PC-9 (cell line): Measurements from ENCODE around the gene DOK5. TPM values are rescaled to one million over a fixed set of nuclear protein-coding genes. Genes with fewer than 3 reads are reported as not detected.

Experiments
- BruUV-seq: library from RNA; stranded (reverse); fragments of 400-500 nt; replicated peaks from 2 replicates; lab custom pipeline; 2021; lab: Mats Ljungman, UMichigan
- CTCF ChIA-PET: fragments of 300-600 bp; sonication (Branson Sonifier 250); formaldehyde crosslinking; loops from one replicate; lab custom pipeline; 2022; ENCODE audit warnings: antibody characterized with exemption; lab: Charles Lee
- POLR2A ChIA-PET: fragments of 300-600 bp; sonication (Branson Sonifier 250); formaldehyde crosslinking; loops from one replicate; lab custom pipeline; 2022; ENCODE audit warnings: antibody characterized with exemption; ENCODE audit not compliant: unreplicated experiment; lab: Charles Lee
- DNase-seq, 2 experiments: peaks; one replicate each; pipeline versions ENCODE4 v3.0.0 to v3.0.0-alpha.2; 2015 to 2022; ENCODE audit warnings: mixed read lengths in 1 of 2
- H2AFZ ChIP-seq: fragments of 200-600 bp; sonication (generic); 2 replicates; pipeline ENCODE4 v1.8.1; 2017; ENCODE audit warnings: antibody characterized with exemption
- H3F3A ChIP-seq: fragments of 200-600 bp; sonication (generic); 2 replicates; pipeline ENCODE4 v1.8.1; 2017; ENCODE audit warnings: antibody characterized with exemption, mild to moderate bottlenecking, low read depth; ENCODE audit not compliant: insufficient read depth
- H3K27ac ChIP-seq: fragments of 200-600 bp; sonication (generic); 2 replicates; pipeline ENCODE4 v1.6.1; 2016; ENCODE audit warnings: mixed run types
- H3K27me3 ChIP-seq: fragments of 200-600 bp; sonication (generic); 2 replicates; pipeline ENCODE4 v1.6.1; 2016; ENCODE audit warnings: low read depth, mixed run types; ENCODE audit not compliant: insufficient read depth
- H3K36me3 ChIP-seq: fragments of 200-600 bp; sonication (generic); 2 replicates; pipeline ENCODE4 v1.6.1; 2016; ENCODE audit warnings: low read depth, mixed run types
- H3K4me1 ChIP-seq: fragments of 200-600 bp; sonication (generic); replicated peaks from 2 replicates; pipeline ENCODE4 v1.6.1; 2016; ENCODE audit warnings: mixed run types; ENCODE audit not compliant: insufficient read depth
- H3K4me2 ChIP-seq: fragments of 200-600 bp; sonication (generic); 2 replicates; pipeline ENCODE4 v1.6.1; 2017; ENCODE audit warnings: mixed run types
- H3K4me3 ChIP-seq: fragments of 200-600 bp; sonication (generic); 2 replicates; pipeline ENCODE4 v1.6.1; 2016; ENCODE audit warnings: mixed run types
- H3K79me2 ChIP-seq: fragments of 200-600 bp; sonication (generic); 2 replicates; pipeline ENCODE4 v1.6.1; 2017; ENCODE audit warnings: low read depth, mixed run types
- H3K9me2 ChIP-seq: fragments of 200-600 bp; sonication (generic); 2 replicates; pipeline ENCODE4 v1.8.1; 2017; ENCODE audit warnings: mild to moderate bottlenecking; ENCODE audit not compliant: insufficient read depth
- H3K9me3 ChIP-seq: fragments of 200-600 bp; sonication (generic); 2 replicates; pipeline ENCODE4 v1.8.1; 2016; ENCODE audit warnings: low read depth; ENCODE audit not compliant: insufficient read depth
- H4K20me1 ChIP-seq: fragments of 200-600 bp; sonication (generic); 2 replicates; pipeline ENCODE4 v1.8.1; 2017; ENCODE audit not compliant: insufficient read depth
- CTCF ChIP-seq: fragments of 200-600 bp; sonication (generic); conservative IDR thresholded peaks from 2 replicates; pipeline ENCODE4 v1.6.1; 2017; ENCODE audit warnings: mixed run types, antibody characterized with exemption, mild to moderate bottlenecking, moderate library complexity
- EZH2 ChIP-seq: fragments of 200-600 bp; sonication (generic); IDR thresholded peaks from 2 replicates; pipeline ENCODE4 v1.8.0; 2017; ENCODE audit warnings: antibody characterized with exemption, low read depth
- intact Hi-C: fragments of 100-400 bp; cut with micrococcal nuclease; formaldehyde crosslinking; loops from one replicate; pipeline ENCODE4 v1.10.0; 2022; ENCODE audit not compliant: unreplicated experiment
- total RNA-seq: library from RNA; stranded (reverse); gene quantifications from 2 replicates; pipeline ENCODE4 v1.2.3, GENCODE V29; 2021

The DOK5 gene
- total RNA-seq, 1 experiment from 2014 or later: not detected

DNA sequence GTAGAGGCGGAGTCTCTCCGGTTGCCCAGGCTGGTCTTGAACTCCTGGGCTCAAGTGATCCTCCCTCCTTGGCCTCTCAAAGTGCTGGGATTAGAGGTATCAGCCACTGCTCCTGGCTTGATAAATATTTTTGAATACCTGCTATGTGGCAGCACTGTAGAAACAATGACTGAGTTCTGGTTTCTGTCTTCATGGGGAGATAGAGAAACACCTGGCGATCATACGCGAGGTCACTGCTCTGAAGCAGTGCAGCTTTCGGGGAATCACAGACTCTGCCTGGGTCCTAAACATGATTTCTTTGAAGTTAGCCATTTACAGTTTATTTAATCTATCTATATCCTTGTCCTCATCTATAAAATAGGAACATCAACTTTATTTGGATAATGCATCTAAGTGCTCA is 31.2 kb downstream of the DOK5 start:
- Histone ChIP-seq H3K27ac (no peak overlapping the region), H2AFZ (no peak overlapping the region), H3K4me3 (no peak overlapping the region), H3K4me1 (no peaks in the 10 kb centered on the region), H3K9me2 (no peaks in the 10 kb centered on the region), H3K79me2 (no peaks in the 10 kb centered on the region), H3K36me3 (no peaks in the 10 kb centered on the region), H3K9me3 (no peaks in the 10 kb centered on the region), H4K20me1 (no peaks in the 10 kb centered on the region), H3K27me3 (no peaks in the 10 kb centered on the region), H3F3A (no peaks in the 10 kb centered on the region), H3K4me2 (no peak overlapping the region)
- CTCF ChIA-PET: no interaction called here
- intact Hi-C loops: no loop called here
- no TSS peak for BruUV-seq
- POLR2A ChIA-PET: no interaction called here
- no peak for DNase-seq
- TF ChIP-seq EZH2: no peak
- TF ChIP-seq CTCF: no peak

DNA sequence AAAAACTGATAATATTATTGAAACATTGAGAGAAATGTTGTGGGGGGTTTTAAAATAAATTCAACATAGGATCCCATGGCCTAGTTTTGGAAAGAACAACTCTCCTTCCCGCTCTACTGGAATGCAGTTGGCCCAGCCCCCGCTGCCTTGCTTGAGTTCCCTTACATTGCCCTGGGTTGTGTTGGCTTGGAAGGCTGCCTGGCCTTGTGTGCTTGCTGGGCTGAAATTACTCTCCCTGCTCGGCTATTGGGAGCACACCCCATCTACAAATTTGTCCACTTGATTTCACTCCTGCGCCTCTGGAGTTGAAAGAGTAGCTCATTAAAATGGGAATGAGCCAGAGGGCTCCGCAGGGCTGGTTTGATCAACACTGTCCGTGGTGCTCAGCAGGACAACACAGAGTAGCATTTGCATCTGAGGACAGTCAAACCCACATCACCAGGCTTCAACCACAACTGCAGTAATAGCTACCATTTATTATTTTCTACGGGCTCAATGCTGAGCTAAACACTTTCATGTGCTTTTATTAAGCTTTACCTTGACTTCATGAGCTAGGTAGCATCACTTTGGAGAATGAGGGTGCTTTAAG is 35.2 kb downstream of the DOK5 start:
- H2AFZ ChIP-seq: no peak overlapping the region
- no peaks in the 10 kb centered on the region for H3K36me3 ChIP-seq
- 0 out of 2 replicates have a peak, but pooled peaks cover 6% of the 10 kb centered on the region for H3K27me3 ChIP-seq
- H3K27ac ChIP-seq: no peak overlapping the region
- ChIA-PET CTCF (no interaction called here), POLR2A (no interaction called here)
- no peaks in the 10 kb centered on the region for H3K4me1 ChIP-seq
- H3K4me2 ChIP-seq: no peak overlapping the region
- H4K20me1 ChIP-seq: no peaks in the 10 kb centered on the region
- H3F3A ChIP-seq: no peaks in the 10 kb centered on the region
- BruUV-seq: no TSS peak
- no peak overlapping the region for H3K4me3 ChIP-seq
- intact Hi-C loops: no loop called here
- no peaks in the 10 kb centered on the region for H3K79me2 ChIP-seq
- no peak for DNase-seq
- TF ChIP-seq EZH2 (no peak), CTCF (no peak)
- no peaks in the 10 kb centered on the region for H3K9me2 ChIP-seq
- no peaks in the 10 kb centered on the region for H3K9me3 ChIP-seq

DNA sequence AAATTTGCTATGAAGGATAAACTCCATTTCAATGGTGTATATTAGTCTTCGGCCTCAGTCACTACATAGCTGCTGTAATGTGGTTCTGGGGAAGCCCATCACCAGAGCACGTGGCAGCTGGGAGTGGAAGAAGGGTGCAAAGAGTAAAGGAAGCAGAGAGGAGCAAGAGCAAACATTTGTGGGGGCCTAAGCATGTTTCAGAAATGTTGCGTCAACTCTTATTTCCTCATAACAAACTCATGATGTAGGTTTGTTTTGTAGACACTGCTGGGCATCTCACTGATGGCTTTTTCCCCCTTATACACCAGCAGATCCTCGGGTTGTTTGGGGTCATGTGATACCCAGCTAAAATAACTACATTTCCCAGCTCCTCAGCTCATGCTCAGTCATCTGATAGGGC is 37.3 kb downstream of the DOK5 start:
- H3K4me2 ChIP-seq: no peak overlapping the region
- BruUV-seq: no TSS peak
- TF ChIP-seq EZH2: no peak
- no peak for TF ChIP-seq CTCF
- H4K20me1 ChIP-seq: no peaks in the 10 kb centered on the region
- H3K4me3 ChIP-seq: no peak overlapping the region
- 0 out of 2 replicates have a peak, but pooled peaks cover 10% of the 10 kb centered on the region for H3K27me3 ChIP-seq
- no peaks in the 10 kb centered on the region for H3K79me2 ChIP-seq
- intact Hi-C loops: no loop called here
- ChIA-PET POLR2A (no interaction called here), CTCF (interaction anchor here (0.7 kb wide), 1 partner anchor 313 kb away, joined by 11 read pairs; no protein-coding TSS in a partner anchor)
- no peaks in the 10 kb centered on the region for H3K9me2 ChIP-seq
- H3K4me1 ChIP-seq: no peaks in the 10 kb centered on the region
- H3F3A ChIP-seq: no peaks in the 10 kb centered on the region
- no peak overlapping the region for H2AFZ ChIP-seq
- H3K27ac ChIP-seq: no peak overlapping the region
- no peak for DNase-seq
- no peaks in the 10 kb centered on the region for H3K9me3 ChIP-seq
- no peaks in the 10 kb centered on the region for H3K36me3 ChIP-seq
